ENCODE measurements around the gene SLC13A4.
A peak's percentile ranks its signal among the peaks of the same experiment; 100 is the strongest.

The SLC13A4 gene

GRCh38 chr7:135716677-135717238 is 11.2 kb downstream of the SLC13A4 start:
- no peak overlapping the region for H3K4ac ChIP-seq (ENCODE audit: low read depth, low read length)
- no peak overlapping the region for H3K9ac ChIP-seq (ENCODE audit: low read length)
- no peak overlapping the region for H3K27ac ChIP-seq (ENCODE audit: low read depth, low read length)
- no peaks in the 10 kb centered on the region for H3K36me3 ChIP-seq (ENCODE audit: control insufficient read depth, insufficient read depth, low read length)
- H2AK5ac ChIP-seq (ENCODE audit: low read length) = no peak overlapping the region
- H3K56ac ChIP-seq (ENCODE audit: low read length) = no peak overlapping the region
- DNase-seq = peak; percentile 73
- peaks cover 20% of the 10 kb centered on the region for H3K4me1 ChIP-seq (ENCODE audit: control insufficient read depth, low read depth, low read length)
- H3K23ac ChIP-seq (ENCODE audit: low read length) = no peak overlapping the region
- H3K4me2 ChIP-seq (ENCODE audit: low read length) = no peak overlapping the region
- H2BK120ac ChIP-seq (ENCODE audit: low read depth, low read length) = no peak overlapping the region
- H3K79me1 ChIP-seq (ENCODE audit: low read length) = no peaks in the 10 kb centered on the region
- no peak overlapping the region for H4K8ac ChIP-seq (ENCODE audit: low read depth, low read length)
- no peaks in the 10 kb centered on the region for H3K27me3 ChIP-seq (ENCODE audit: insufficient read depth, low read length, poor library complexity)
- no peaks in the 10 kb centered on the region for H3K79me2 ChIP-seq (ENCODE audit: control insufficient read depth, insufficient read depth, low read length)
- H2BK5ac ChIP-seq (ENCODE audit: low read length) = no peak overlapping the region
- no CpG with 5 or more reads among the region's 9 CpGs for WGBS (ENCODE audit: extremely low coverage, insufficient coverage, low lambda C conversion rate)
- H4K5ac ChIP-seq (ENCODE audit: low read length) = no peak overlapping the region
- no peak overlapping the region for H3K4me3 ChIP-seq (ENCODE audit: low read length)
- no peak overlapping the region for H2BK15ac ChIP-seq (replicated peaks; ENCODE audit: low read depth)
- H3K18ac ChIP-seq (ENCODE audit: low read length) = no peak overlapping the region

- H3K4me3 ChIP-seq (ENCODE audit: low read length) = no peak overlapping the region
- H3K79me1 ChIP-seq (ENCODE audit: low read length) = no peaks in the 10 kb centered on the region
- H3K36me3 ChIP-seq (ENCODE audit: control insufficient read depth, insufficient read depth, low read length) = no peaks in the 10 kb centered on the region
- no CpG with 5 or more reads among the region's 1 CpG for WGBS (ENCODE audit: extremely low coverage, insufficient coverage, low lambda C conversion rate)
- peak overlapping the region; percentile 50 for H3K4ac ChIP-seq (ENCODE audit: low read depth, low read length)
- H3K23ac ChIP-seq (ENCODE audit: low read length) = peak overlapping the region; percentile 80
- no peak overlapping the region for H4K8ac ChIP-seq (ENCODE audit: low read depth, low read length)
- H4K5ac ChIP-seq (ENCODE audit: low read length) = no peak overlapping the region
- DNase-seq = no peak
- no peak overlapping the region for H3K56ac ChIP-seq (ENCODE audit: low read length)
- H3K4me1 ChIP-seq (ENCODE audit: control insufficient read depth, low read depth, low read length) = peaks cover 20% of the 10 kb centered on the region
- H2BK5ac ChIP-seq (ENCODE audit: low read length) = peak overlapping the region; percentile 50
- H3K27ac ChIP-seq (ENCODE audit: low read depth, low read length) = no peak overlapping the region
- peak overlapping the region; percentile 45 for H2AK5ac ChIP-seq (ENCODE audit: low read length)
- no peaks in the 10 kb centered on the region for H3K79me2 ChIP-seq (ENCODE audit: control insufficient read depth, insufficient read depth, low read length)
- no peaks in the 10 kb centered on the region for H3K27me3 ChIP-seq (ENCODE audit: insufficient read depth, low read length, poor library complexity)
- H3K4me2 ChIP-seq (ENCODE audit: low read length) = no peak overlapping the region
- H2BK120ac ChIP-seq (ENCODE audit: low read depth, low read length) = no peak overlapping the region
- H3K18ac ChIP-seq (ENCODE audit: low read length) = no peak overlapping the region
- no peak overlapping the region for H3K9ac ChIP-seq (ENCODE audit: low read length)
- no peak overlapping the region for H2BK15ac ChIP-seq (replicated peaks; ENCODE audit: low read depth)
Measured at GRCh38 chr7:135715673-135716072, 12.3 kb downstream of the SLC13A4 start.

- no peak overlapping the region for H3K4ac ChIP-seq (ENCODE audit: low read depth, low read length)
- 100% methylated on average over 3 of the region's 5 CpGs for WGBS (ENCODE audit: extremely low coverage, insufficient coverage, low lambda C conversion rate)
- H3K79me1 ChIP-seq (ENCODE audit: low read length) = no peaks in the 10 kb centered on the region
- no peak overlapping the region for H4K5ac ChIP-seq (ENCODE audit: low read length)
- no peaks in the 10 kb centered on the region for H3K79me2 ChIP-seq (ENCODE audit: control insufficient read depth, insufficient read depth, low read length)
- H3K27me3 ChIP-seq (ENCODE audit: insufficient read depth, low read length, poor library complexity) = no peaks in the 10 kb centered on the region
- no peak overlapping the region for H3K27ac ChIP-seq (ENCODE audit: low read depth, low read length)
- no peak overlapping the region for H2AK5ac ChIP-seq (ENCODE audit: low read length)
- DNase-seq = no peak
- H2BK120ac ChIP-seq (ENCODE audit: low read depth, low read length) = no peak overlapping the region
- H3K4me2 ChIP-seq (ENCODE audit: low read length) = no peak overlapping the region
- no peak overlapping the region for H2BK5ac ChIP-seq (ENCODE audit: low read length)
- no peak overlapping the region for H3K4me3 ChIP-seq (ENCODE audit: low read length)
- H3K56ac ChIP-seq (ENCODE audit: low read length) = peak overlapping the region; percentile 0
- H2BK15ac ChIP-seq (replicated peaks; ENCODE audit: low read depth) = no peak overlapping the region
- H3K4me1 ChIP-seq (ENCODE audit: control insufficient read depth, low read depth, low read length) = peaks cover 22% of the 10 kb centered on the region
- H3K18ac ChIP-seq (ENCODE audit: low read length) = no peak overlapping the region
- no peaks in the 10 kb centered on the region for H3K36me3 ChIP-seq (ENCODE audit: control insufficient read depth, insufficient read depth, low read length)
- H4K8ac ChIP-seq (ENCODE audit: low read depth, low read length) = no peak overlapping the region
- H3K9ac ChIP-seq (ENCODE audit: low read length) = no peak overlapping the region
- H3K23ac ChIP-seq (ENCODE audit: low read length) = no peak overlapping the region
Measured at GRCh38 chr7:135715055-135715522, 12.9 kb downstream of the SLC13A4 start.

GRCh38 chr7:135714534-135715009 is 13.4 kb downstream of the SLC13A4 start:
- Histone ChIP-seq H3K27ac (ENCODE audit: low read depth, low read length) (peak overlapping the region; percentile 55), H2BK5ac (ENCODE audit: low read length) (peak overlapping the region; percentile 46), H3K4me3 (ENCODE audit: low read length) (no peak overlapping the region), H2BK120ac (ENCODE audit: low read depth, low read length) (no peak overlapping the region), H3K4me1 (ENCODE audit: control insufficient read depth, low read depth, low read length) (peaks cover 22% of the 10 kb centered on the region), H3K18ac (ENCODE audit: low read length) (peak overlapping the region; percentile 11), H2AK5ac (ENCODE audit: low read length) (no peak overlapping the region), H2BK15ac (replicated peaks; ENCODE audit: low read depth) (no peak overlapping the region), H3K4ac (ENCODE audit: low read depth, low read length) (no peak overlapping the region), H4K8ac (ENCODE audit: low read depth, low read length) (no peak overlapping the region), H3K79me1 (ENCODE audit: low read length) (no peaks in the 10 kb centered on the region), H3K4me2 (ENCODE audit: low read length) (no peak overlapping the region), H3K27me3 (ENCODE audit: insufficient read depth, low read length, poor library complexity) (no peaks in the 10 kb centered on the region), H3K36me3 (ENCODE audit: control insufficient read depth, insufficient read depth, low read length) (no peaks in the 10 kb centered on the region), H3K23ac (ENCODE audit: low read length) (no peak overlapping the region), H4K5ac (ENCODE audit: low read length) (no peak overlapping the region), H3K79me2 (ENCODE audit: control insufficient read depth, insufficient read depth, low read length) (no peaks in the 10 kb centered on the region), H3K9ac (ENCODE audit: low read length) (no peak overlapping the region), H3K56ac (ENCODE audit: low read length) (peak overlapping the region; percentile 72)
- DNase-seq = peak; percentile 91
- WGBS (ENCODE audit: extremely low coverage, insufficient coverage, low lambda C conversion rate) = no CpG with 5 or more reads among the region's 20 CpGs

GRCh38 chr7:135713836-135714470 is 14.0 kb downstream of the SLC13A4 start:
- H3K4me3 ChIP-seq (ENCODE audit: low read length) = no peak overlapping the region
- no peak overlapping the region for H4K5ac ChIP-seq (ENCODE audit: low read length)
- no peaks in the 10 kb centered on the region for H3K79me1 ChIP-seq (ENCODE audit: low read length)
- H3K56ac ChIP-seq (ENCODE audit: low read length) = peak overlapping the region; percentile 72
- H3K23ac ChIP-seq (ENCODE audit: low read length) = no peak overlapping the region
- H3K18ac ChIP-seq (ENCODE audit: low read length) = peak overlapping the region; percentile 11
- peak overlapping the region; percentile 55 for H3K27ac ChIP-seq (ENCODE audit: low read depth, low read length)
- no peaks in the 10 kb centered on the region for H3K79me2 ChIP-seq (ENCODE audit: control insufficient read depth, insufficient read depth, low read length)
- H4K8ac ChIP-seq (ENCODE audit: low read depth, low read length) = no peak overlapping the region
- H2BK15ac ChIP-seq (replicated peaks; ENCODE audit: low read depth) = no peak overlapping the region
- DNase-seq = peak; percentile 68
- H2BK5ac ChIP-seq (ENCODE audit: low read length) = peak overlapping the region; percentile 46
- H3K36me3 ChIP-seq (ENCODE audit: control insufficient read depth, insufficient read depth, low read length) = no peaks in the 10 kb centered on the region
- H3K4ac ChIP-seq (ENCODE audit: low read depth, low read length) = no peak overlapping the region
- peaks cover 22% of the 10 kb centered on the region for H3K4me1 ChIP-seq (ENCODE audit: control insufficient read depth, low read depth, low read length)
- no CpG with 5 or more reads among the region's 4 CpGs for WGBS (ENCODE audit: extremely low coverage, insufficient coverage, low lambda C conversion rate)
- H2BK120ac ChIP-seq (ENCODE audit: low read depth, low read length) = no peak overlapping the region
- H3K27me3 ChIP-seq (ENCODE audit: insufficient read depth, low read length, poor library complexity) = no peaks in the 10 kb centered on the region
- H3K4me2 ChIP-seq (ENCODE audit: low read length) = no peak overlapping the region
- no peak overlapping the region for H3K9ac ChIP-seq (ENCODE audit: low read length)
- H2AK5ac ChIP-seq (ENCODE audit: low read length) = no peak overlapping the region

Data from mesendoderm (in vitro differentiated cells).